SHP77 treated with DMSO at 0.1 percent for 48 hours (cell line): ENCODE measurements around the gene ENPP6.
"Not testable (repeated sequence)": the region's sequence is repeated elsewhere in the genome, so short reads cannot be mapped to it uniquely, and the experiment has no call there.

Source experiments
- DNase-seq: peaks from one replicate; lab custom pipeline; 2025; lab: John Stamatoyannopoulos, UW

Gene ENPP6

DNA sequence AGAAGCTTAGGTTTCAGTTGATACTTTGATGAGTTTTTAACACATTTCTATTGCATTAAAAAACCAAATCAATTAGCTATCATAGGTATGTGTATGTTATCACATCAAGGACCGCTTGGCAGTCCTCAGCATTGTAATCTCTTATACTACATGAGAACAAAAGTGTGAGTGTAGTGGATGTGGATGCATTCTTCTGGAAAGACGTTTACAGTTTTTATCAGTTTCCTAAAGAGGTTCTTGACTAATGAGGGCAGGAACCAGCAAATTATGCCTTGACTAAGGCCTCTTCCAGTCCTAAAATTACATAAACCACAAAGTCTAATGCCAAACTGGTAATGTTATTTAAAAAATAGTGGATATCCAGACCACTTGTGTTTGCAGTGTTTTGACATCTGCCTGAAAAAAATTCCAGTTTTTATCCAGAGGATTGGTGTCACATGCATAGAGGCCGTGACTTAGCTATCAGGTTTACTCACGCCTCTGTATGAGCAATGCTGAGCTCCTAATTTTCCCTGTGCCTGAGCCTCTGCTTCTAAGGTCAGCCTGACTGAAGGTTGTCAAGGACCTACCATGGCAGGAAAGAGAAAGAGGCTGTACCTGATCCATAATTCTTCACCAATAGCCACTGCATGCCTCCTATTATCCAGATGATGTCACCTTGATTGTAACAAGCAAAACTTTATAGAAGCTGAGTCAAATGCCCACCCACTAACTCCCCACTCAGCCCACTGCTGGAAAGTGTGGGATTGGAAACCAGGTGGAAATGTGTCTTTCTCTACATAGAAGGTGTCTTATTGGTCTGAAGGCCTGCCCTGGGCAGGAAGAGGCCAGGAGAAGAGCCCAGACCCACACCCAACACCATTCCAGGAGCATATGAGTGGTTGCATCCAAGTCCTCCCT is 68.7 kb downstream of the ENPP6 start:
- DNase-seq = no peak

GRCh38 chr4:184147858-184148737 is 69.6 kb downstream of the ENPP6 start:
- no peak for DNase-seq

- DNase-seq = no peak
These were observed 70.7 kb downstream of the ENPP6 start for GRCh38 chr4:184146951-184147350.

DNA sequence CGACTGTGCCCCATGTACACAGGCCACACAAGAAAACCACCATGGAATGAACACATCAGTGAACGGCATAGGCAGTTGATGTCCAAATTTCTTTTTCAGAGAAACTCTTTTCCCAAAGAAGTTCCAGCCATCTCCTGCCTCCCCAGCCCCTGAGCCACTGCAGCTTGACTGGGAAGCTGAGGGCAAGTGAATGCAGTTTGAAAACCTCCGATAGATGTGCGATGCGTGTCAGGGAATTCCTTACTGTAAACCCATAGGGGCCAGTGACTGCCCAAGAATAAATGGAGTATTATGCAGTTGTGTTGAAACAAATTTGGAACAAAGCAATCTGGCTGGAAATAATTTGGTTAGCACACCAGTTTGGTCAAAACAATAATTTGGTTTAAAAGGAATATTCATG is 72.1 kb downstream of the ENPP6 start:
- DNase-seq = no peak

DNA sequence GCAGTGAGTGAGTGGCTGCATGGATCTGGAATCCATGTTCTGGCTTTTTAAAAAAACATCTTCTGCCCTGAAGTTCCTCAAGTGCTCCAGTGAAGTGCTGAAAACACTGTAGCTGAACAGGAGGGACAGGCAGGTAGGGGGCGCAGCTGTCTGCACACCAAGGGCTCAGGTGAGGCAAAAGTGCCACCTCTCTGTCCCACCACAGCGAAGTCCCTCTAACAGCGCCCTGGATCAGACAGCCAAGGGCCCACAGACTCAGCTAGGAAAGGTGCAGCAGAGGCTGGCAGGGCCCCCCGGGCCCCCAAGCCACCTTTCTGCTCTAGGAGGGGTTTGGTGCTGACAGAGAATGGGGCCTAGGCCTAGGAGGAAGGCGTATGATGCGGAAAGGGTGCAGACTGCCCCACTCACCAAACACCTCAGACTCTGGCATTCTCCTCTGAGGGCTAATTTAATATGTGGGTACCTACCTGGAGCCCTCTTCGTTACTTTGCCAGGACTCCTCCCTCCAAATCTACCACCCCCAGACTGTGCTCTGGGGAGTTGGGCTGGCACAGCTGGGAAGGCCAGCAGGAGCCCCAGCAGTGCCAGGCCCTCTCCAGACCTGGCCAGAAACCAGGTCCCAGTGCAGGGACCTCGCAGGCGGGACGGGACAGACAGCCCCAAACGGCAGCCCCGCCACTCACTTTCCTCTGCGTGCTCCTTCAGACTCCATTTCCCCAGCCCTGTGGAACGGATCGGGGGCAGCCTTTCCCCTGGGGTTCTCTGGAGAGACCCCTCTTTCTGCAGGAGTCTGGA is 73.7 kb downstream of the ENPP6 start:
- DNase-seq = no peak

GRCh38 chr4:184142121-184143000 is 75.3 kb downstream of the ENPP6 start:
- no peak for DNase-seq

DNA sequence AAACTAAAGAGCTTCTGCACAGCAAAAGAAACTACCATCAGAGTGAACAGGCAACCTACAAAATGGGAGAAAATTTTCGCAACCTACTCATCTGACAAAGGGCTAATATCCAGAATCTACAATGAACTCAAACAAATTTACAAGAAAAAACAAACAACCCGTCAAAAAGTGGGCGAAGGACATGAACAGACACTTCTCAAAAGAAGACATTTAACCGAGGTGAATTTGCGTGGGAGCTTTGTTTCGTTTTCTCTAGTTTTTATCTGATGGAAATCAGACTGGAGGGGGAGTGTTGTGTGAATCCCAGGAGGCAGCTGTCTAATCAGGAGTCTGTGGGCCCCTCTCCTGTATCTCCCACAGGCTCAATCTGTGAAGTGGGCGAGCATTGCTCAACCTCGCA is 76.8 kb downstream of the ENPP6 start:
- not testable (repeated sequence) for DNase-seq

- DNase-seq = no peak
These were observed 81.1 kb downstream of the ENPP6 start for GRCh38 chr4:184136525-184136924.

- no peak for DNase-seq
These were observed 90.9 kb downstream of the ENPP6 start for GRCh38 chr4:184126800-184127199.

GRCh38 chr4:184122631-184123408 is 94.9 kb downstream of the ENPP6 start:
- DNase-seq = no peak

- DNase-seq = no peak
These were observed 97.0 kb downstream of the ENPP6 start for GRCh38 chr4:184120549-184121127.

DNA sequence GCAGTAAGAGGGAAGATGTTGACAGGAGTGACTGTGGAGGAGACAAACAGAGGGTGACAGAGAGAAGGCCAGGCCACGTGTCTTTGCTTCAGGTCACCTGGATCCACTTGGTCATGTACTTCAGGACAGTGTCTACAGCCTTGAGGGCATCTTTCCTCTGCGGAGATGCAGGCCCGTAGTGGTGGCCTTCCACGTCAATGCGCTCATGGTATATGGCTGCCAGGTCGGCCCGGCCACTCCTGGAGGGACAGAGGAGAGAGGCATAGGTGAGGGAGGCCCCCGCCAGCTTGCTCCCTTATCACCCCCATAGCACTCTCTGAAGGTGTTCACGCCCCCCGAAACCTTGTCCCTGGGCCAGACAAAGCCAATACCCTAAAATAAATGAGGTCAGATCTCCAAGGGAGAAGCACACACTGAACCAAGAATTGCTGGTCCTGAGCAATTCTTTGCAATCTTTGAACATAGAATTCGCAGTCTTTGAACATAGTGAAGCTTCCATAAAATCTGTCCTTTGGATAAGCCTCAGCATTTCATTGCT is 99.9 kb downstream of the ENPP6 start:
- no peak for DNase-seq

DNA sequence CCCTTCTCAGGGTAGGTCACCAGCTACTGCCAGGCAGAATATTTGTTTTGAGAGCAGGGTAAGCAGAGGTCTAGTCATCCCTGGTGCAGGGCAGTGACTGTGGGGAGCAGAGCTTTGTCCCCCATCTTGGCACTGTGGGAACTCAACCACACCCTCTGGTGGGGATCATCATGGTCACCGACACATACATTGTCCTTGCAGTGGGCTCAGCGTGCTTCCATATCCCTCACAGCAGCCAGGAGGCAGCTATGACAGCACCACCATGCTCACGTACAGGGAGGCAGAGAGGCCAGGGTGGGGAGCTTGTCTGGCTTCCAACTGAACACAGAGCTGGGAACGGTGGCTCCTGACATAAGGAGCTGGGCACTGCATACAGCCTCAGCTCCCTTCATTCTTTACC is 102.3 kb downstream of the ENPP6 start:
- no peak for DNase-seq

- no peak for DNase-seq
These were observed 103.2 kb downstream of the ENPP6 start for GRCh38 chr4:184114431-184114830.

- DNase-seq = no peak
These were observed 105.6 kb downstream of the ENPP6 start for GRCh38 chr4:184112006-184112550.

DNA sequence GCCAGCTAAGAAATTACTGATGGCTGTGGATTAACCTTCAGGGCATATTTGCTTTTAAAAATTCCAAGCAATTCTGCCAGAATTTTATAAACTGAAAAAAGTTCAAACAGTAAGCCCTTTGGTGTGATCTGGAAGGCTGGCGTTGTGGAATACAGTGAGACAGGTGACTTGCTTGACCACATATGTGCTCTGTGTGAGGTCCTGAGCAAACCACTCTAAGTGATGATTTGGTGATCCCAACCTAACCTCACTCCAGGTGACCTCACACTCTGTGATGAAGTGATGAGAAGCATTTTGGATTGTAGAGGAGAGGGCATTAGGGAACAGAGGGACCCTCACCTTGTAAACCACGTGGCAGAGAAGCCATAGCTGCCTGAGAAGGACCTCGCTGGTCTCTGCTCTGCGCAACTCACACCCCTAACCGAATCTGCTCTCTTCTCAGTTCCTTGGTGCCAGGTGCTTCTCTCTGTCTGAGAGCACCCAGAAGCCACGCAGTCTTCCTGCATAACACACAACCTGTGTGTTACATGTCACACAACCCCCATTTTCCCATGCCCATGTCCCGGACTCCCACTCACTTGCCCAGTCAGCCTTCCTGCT is 106.3 kb downstream of the ENPP6 start:
- DNase-seq = no peak

- DNase-seq = no peak
These were observed 107.0 kb downstream of the ENPP6 start for GRCh38 chr4:184110452-184111224.

- DNase-seq = no peak
These were observed 109.6 kb downstream of the ENPP6 start for GRCh38 chr4:184108006-184108501.
